Activated naive CD8-positive, alpha-beta T cell (primary cell): Measurements from ENCODE around the gene EFNB2.

Source experiments
- H3K27ac Mint-ChIP-seq: one replicate; pipeline ENCODE4 v1.8.0; 2021; ENCODE audit warnings: mixed read lengths
- H3K27me3 Mint-ChIP-seq: one replicate; pipeline ENCODE4 v1.8.0; 2021; ENCODE audit warnings: mixed read lengths
- H3K36me3 Mint-ChIP-seq: one replicate; pipeline ENCODE4 v1.8.0; 2021; ENCODE audit warnings: mixed read lengths
- H3K4me1 Mint-ChIP-seq: one replicate; pipeline ENCODE4 v1.8.0; 2021; ENCODE audit warnings: low read depth, mixed read lengths
- H3K4me3 Mint-ChIP-seq: one replicate; pipeline ENCODE4 v1.8.0; 2021; ENCODE audit warnings: mild to moderate bottlenecking, mixed read lengths
- H3K9me3 Mint-ChIP-seq: one replicate; pipeline ENCODE4 v1.8.0; 2021; ENCODE audit warnings: low read depth, mixed read lengths

The EFNB2 gene

GRCh38 chr13:106491928-106492587 lies 43.4 kb downstream of the EFNB2 start:
- H3K4me1 Mint-ChIP-seq: peaks cover 22% of the 10 kb centered on the region
- no peak overlapping the region for H3K4me3 Mint-ChIP-seq
- H3K9me3 Mint-ChIP-seq: no peaks in the 10 kb centered on the region
- H3K27me3 Mint-ChIP-seq: peaks cover 52% of the 10 kb centered on the region
- no peak overlapping the region for H3K27ac Mint-ChIP-seq
- no peaks in the 10 kb centered on the region for H3K36me3 Mint-ChIP-seq

- H3K27me3 Mint-ChIP-seq: peaks cover 56% of the 10 kb centered on the region
- H3K36me3 Mint-ChIP-seq: no peaks in the 10 kb centered on the region
- H3K4me3 Mint-ChIP-seq: no peak overlapping the region
- H3K9me3 Mint-ChIP-seq: no peaks in the 10 kb centered on the region
- peaks cover 22% of the 10 kb centered on the region for H3K4me1 Mint-ChIP-seq
- no peak overlapping the region for H3K27ac Mint-ChIP-seq
These were observed 44.0 kb downstream of the EFNB2 start for GRCh38 chr13:106491463-106491862.

GRCh38 chr13:106490569-106491321 lies 44.7 kb downstream of the EFNB2 start:
- Mint-ChIP-seq H3K4me3 (peak overlapping the region; percentile 68), H3K4me1 (peaks cover 22% of the 10 kb centered on the region), H3K9me3 (no peaks in the 10 kb centered on the region), H3K27me3 (peaks cover 55% of the 10 kb centered on the region), H3K36me3 (no peaks in the 10 kb centered on the region), H3K27ac (no peak overlapping the region)

- no peaks in the 10 kb centered on the region for H3K36me3 Mint-ChIP-seq
- no peak overlapping the region for H3K4me3 Mint-ChIP-seq
- H3K4me1 Mint-ChIP-seq: peaks cover 22% of the 10 kb centered on the region
- peaks cover 56% of the 10 kb centered on the region for H3K27me3 Mint-ChIP-seq
- H3K9me3 Mint-ChIP-seq: no peaks in the 10 kb centered on the region
- no peak overlapping the region for H3K27ac Mint-ChIP-seq
These were observed 45.5 kb downstream of the EFNB2 start for GRCh38 chr13:106489849-106490568.

GRCh38 chr13:106488686-106489085 lies 46.8 kb downstream of the EFNB2 start:
- H3K27ac Mint-ChIP-seq: no peak overlapping the region
- H3K9me3 Mint-ChIP-seq: no peaks in the 10 kb centered on the region
- no peak overlapping the region for H3K4me3 Mint-ChIP-seq
- peaks cover 18% of the 10 kb centered on the region for H3K4me1 Mint-ChIP-seq
- H3K36me3 Mint-ChIP-seq: no peaks in the 10 kb centered on the region
- H3K27me3 Mint-ChIP-seq: peaks cover 49% of the 10 kb centered on the region

- Mint-ChIP-seq H3K4me3 (no peak overlapping the region), H3K27me3 (peaks cover 50% of the 10 kb centered on the region), H3K36me3 (no peaks in the 10 kb centered on the region)
These were observed 47.4 kb downstream of the EFNB2 start for GRCh38 chr13:106488076-106488475.

GRCh38 chr13:106487129-106487528 lies 48.3 kb downstream of the EFNB2 start:
- peaks cover 47% of the 10 kb centered on the region for H3K27me3 Mint-ChIP-seq
- peaks cover 9% of the 10 kb centered on the region for H3K4me1 Mint-ChIP-seq
- H3K36me3 Mint-ChIP-seq: no peaks in the 10 kb centered on the region
- H3K4me3 Mint-ChIP-seq: no peak overlapping the region
- peaks cover 4% of the 10 kb centered on the region for H3K9me3 Mint-ChIP-seq
- no peak overlapping the region for H3K27ac Mint-ChIP-seq

More at GRCh38 chr13:106488076-106488475, 47.4 kb downstream of the EFNB2 start:
- Mint-ChIP-seq H3K27ac (no peak overlapping the region), H3K4me1 (peaks cover 11% of the 10 kb centered on the region), H3K9me3 (no peaks in the 10 kb centered on the region)

DNA sequence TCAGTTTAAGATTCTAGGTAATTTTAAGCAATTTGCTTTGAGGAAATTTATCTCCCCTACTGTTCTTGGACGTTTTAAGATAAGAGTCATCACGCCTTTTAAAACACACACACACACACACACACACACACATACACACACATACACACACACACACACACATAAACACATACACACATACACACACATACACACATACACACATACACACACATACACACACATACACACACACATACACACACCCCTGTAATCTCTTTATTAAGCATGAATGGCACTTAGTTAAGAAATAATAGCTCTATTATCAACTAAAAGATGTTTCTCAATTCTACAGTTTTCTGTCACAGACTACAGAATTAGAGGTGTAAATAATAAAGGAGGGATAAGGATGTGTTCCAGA lies 49.2 kb downstream of the EFNB2 start:
- Mint-ChIP-seq H3K9me3 (peaks cover 4% of the 10 kb centered on the region), H3K27me3 (peaks cover 41% of the 10 kb centered on the region), H3K4me1 (peaks cover 9% of the 10 kb centered on the region), H3K36me3 (no peaks in the 10 kb centered on the region), H3K4me3 (no peak overlapping the region), H3K27ac (no peak overlapping the region)

- H3K4me3 Mint-ChIP-seq: no peak overlapping the region
- H3K36me3 Mint-ChIP-seq: no peaks in the 10 kb centered on the region
- peaks cover 4% of the 10 kb centered on the region for H3K9me3 Mint-ChIP-seq
- H3K27me3 Mint-ChIP-seq: peaks cover 32% of the 10 kb centered on the region
- H3K27ac Mint-ChIP-seq: no peak overlapping the region
- H3K4me1 Mint-ChIP-seq: no peaks in the 10 kb centered on the region
These were observed 50.8 kb downstream of the EFNB2 start for GRCh38 chr13:106484537-106485193.

DNA sequence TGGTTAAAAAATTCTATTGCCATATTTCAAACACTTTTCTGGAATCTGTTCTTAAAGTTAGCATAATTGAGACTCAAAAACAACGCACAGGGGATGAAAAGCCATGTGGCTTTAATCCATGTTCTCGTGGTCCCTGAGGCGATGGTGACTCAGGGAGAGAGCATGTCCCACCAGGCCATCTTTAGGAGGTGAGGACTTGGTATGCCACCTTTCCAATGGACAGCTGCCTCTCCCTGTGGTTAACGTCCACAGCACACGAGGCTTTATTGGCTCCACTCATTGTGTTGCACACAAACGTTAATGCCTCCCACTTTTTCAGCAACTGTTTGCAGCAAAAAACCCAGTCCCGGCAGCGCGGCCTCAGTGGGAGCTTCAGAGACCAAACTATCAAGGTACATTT lies 51.4 kb downstream of the EFNB2 start:
- H3K27ac Mint-ChIP-seq: no peak overlapping the region
- no peaks in the 10 kb centered on the region for H3K36me3 Mint-ChIP-seq
- no peak overlapping the region for H3K4me3 Mint-ChIP-seq
- peaks cover 4% of the 10 kb centered on the region for H3K9me3 Mint-ChIP-seq
- no peaks in the 10 kb centered on the region for H3K4me1 Mint-ChIP-seq
- H3K27me3 Mint-ChIP-seq: peaks cover 28% of the 10 kb centered on the region

DNA sequence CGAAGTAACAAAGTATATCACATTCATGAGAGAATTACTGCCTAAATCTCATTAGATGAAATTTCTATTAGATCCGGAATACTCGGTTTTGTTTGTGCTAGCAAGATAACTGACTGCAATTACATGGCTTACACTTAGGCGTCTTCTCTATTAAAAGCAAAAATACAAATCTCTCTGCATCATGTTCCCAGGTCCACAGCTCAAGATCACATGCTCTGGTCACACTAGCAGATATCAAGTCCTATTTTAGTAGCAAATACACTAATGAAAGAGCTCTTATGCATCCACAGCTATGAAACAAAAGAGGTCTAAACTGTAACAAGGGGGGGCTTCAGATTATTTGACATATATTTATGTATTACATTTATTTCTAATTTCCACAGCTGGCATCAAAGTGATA lies 53.5 kb downstream of the EFNB2 start:
- no peak overlapping the region for H3K27ac Mint-ChIP-seq
- no peaks in the 10 kb centered on the region for H3K36me3 Mint-ChIP-seq
- H3K4me3 Mint-ChIP-seq: no peak overlapping the region
- peaks cover 4% of the 10 kb centered on the region for H3K9me3 Mint-ChIP-seq
- no peaks in the 10 kb centered on the region for H3K4me1 Mint-ChIP-seq
- H3K27me3 Mint-ChIP-seq: peaks cover 27% of the 10 kb centered on the region

- no peaks in the 10 kb centered on the region for H3K4me1 Mint-ChIP-seq
- no peak overlapping the region for H3K4me3 Mint-ChIP-seq
- H3K36me3 Mint-ChIP-seq: no peaks in the 10 kb centered on the region
- H3K27ac Mint-ChIP-seq: no peak overlapping the region
- peaks cover 4% of the 10 kb centered on the region for H3K9me3 Mint-ChIP-seq
- H3K27me3 Mint-ChIP-seq: peaks cover 17% of the 10 kb centered on the region
These were observed 55.0 kb downstream of the EFNB2 start for GRCh38 chr13:106480351-106480910.

DNA sequence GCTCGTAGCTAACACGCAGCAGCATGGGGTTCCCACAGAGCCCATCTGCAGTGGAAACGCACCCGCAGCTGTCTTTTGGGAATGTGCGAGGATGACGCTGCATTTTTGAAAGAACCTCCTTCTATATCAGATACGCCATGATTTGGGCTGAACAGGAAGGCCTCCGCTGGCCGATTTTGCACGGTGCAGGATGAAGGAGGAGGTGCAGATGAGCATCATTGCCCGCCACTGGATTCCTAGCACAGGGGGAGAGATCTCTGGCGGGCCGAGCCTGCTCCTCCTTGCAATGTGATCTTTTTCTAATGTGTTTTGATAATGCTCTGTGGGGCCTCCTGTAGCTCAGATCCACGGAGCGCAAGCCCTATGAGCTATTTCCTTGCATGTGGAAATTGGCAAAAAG lies 55.5 kb downstream of the EFNB2 start:
- H3K4me3 Mint-ChIP-seq: no peak overlapping the region
- H3K27me3 Mint-ChIP-seq: peaks cover 15% of the 10 kb centered on the region
- no peaks in the 10 kb centered on the region for H3K4me1 Mint-ChIP-seq
- H3K9me3 Mint-ChIP-seq: peaks cover 4% of the 10 kb centered on the region
- no peak overlapping the region for H3K27ac Mint-ChIP-seq
- H3K36me3 Mint-ChIP-seq: no peaks in the 10 kb centered on the region

DNA sequence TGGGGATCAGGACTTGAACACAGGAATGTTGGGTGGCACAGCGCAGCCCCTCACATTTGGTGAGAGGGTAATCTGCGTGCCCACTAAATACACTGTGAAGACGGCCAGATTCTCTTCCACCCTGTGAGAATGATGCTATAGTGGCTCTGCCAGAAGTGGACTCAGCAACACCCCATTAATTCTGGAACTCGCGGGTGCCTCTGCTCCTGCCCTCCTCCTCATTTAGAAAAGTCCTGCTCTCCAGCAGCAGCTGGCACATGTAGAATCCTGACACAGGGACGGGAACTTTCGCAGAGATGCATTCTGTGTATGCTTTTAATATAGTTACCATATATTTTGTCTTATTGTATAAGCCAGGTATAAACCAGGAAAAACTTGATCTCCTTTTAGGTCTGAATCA lies 57.3 kb downstream of the EFNB2 start:
- H3K36me3 Mint-ChIP-seq: no peaks in the 10 kb centered on the region
- peaks cover 4% of the 10 kb centered on the region for H3K9me3 Mint-ChIP-seq
- peaks cover 10% of the 10 kb centered on the region for H3K27me3 Mint-ChIP-seq
- no peaks in the 10 kb centered on the region for H3K4me1 Mint-ChIP-seq
- no peak overlapping the region for H3K4me3 Mint-ChIP-seq
- H3K27ac Mint-ChIP-seq: no peak overlapping the region
